MM.1S (cell line): ENCODE measurements around the gene CST4.
"Not testable (repeated sequence)": the region's sequence is repeated elsewhere in the genome, so short reads cannot be mapped to it uniquely, and the experiment has no call there.

Source experiments
- DNase-seq: peaks from one replicate; pipeline ENCODE4 v3.0.0-alpha.2; 2015
- H2AFZ ChIP-seq: fragments of 300-600 bp; sonication (generic); 2 replicates; pipeline ENCODE4 v1.6.0; 2016; ENCODE audit warnings: antibody characterized with exemption, low read length
- H3F3A ChIP-seq: fragments of 300-600 bp; sonication (generic); 2 replicates; pipeline ENCODE4 v1.6.1; 2016; ENCODE audit warnings: mild to moderate bottlenecking, antibody characterized with exemption, low read length, moderate library complexity, mixed read lengths; ENCODE audit not compliant: insufficient read depth
- H3K27ac ChIP-seq: fragments of 300-600 bp; sonication (generic); 2 replicates; pipeline ENCODE4 v1.5.1; 2016; ENCODE audit warnings: mild to moderate bottlenecking, low read length
- H3K27me3 ChIP-seq: fragments of 300-600 bp; sonication (generic); replicated peaks from 2 replicates; pipeline ENCODE4 v1.6.0; 2016; ENCODE audit warnings: low read length; ENCODE audit not compliant: insufficient read depth
- H3K36me3 ChIP-seq: fragments of 300-600 bp; sonication (generic); replicated peaks from 2 replicates; pipeline ENCODE4 v1.6.1; 2016; ENCODE audit warnings: mild to moderate bottlenecking, low read length, mixed read lengths; ENCODE audit not compliant: insufficient read depth
- H3K4me1 ChIP-seq: fragments of 300-600 bp; sonication (generic); 2 replicates; pipeline ENCODE4 v1.6.1; 2016; ENCODE audit warnings: low read length, mixed read lengths
- H3K4me2 ChIP-seq: fragments of 300-600 bp; sonication (generic); 2 replicates; pipeline ENCODE4 v1.6.0; 2016; ENCODE audit warnings: low read depth, low read length
- H3K4me3 ChIP-seq: fragments of 300-600 bp; sonication (generic); 2 replicates; pipeline ENCODE4 v1.5.1; 2016; ENCODE audit warnings: low read length, mixed read lengths
- H3K79me2 ChIP-seq: fragments of 300-600 bp; sonication (generic); 2 replicates; pipeline ENCODE4 v1.6.1; 2016; ENCODE audit warnings: mixed run types, low read length, mixed read lengths
- H3K9ac ChIP-seq: fragments of 300-600 bp; sonication (generic); 2 replicates; pipeline ENCODE4 v1.6.1; 2016; ENCODE audit warnings: low read length, mixed read lengths
- H3K9me2 ChIP-seq: fragments of 300-600 bp; sonication (generic); replicated peaks from 2 replicates; pipeline ENCODE4 v1.6.1; 2016; ENCODE audit warnings: mild to moderate bottlenecking, low read length, mixed read lengths; ENCODE audit not compliant: insufficient read depth
- H3K9me3 ChIP-seq: fragments of 300-600 bp; sonication (generic); replicated peaks from 2 replicates; pipeline ENCODE4 v1.6.1; 2016; ENCODE audit warnings: mild to moderate bottlenecking, low read length, mixed read lengths; ENCODE audit not compliant: insufficient read depth
- H4K20me1 ChIP-seq: fragments of 300-600 bp; sonication (generic); 2 replicates; pipeline ENCODE4 v1.6.1; 2016; ENCODE audit warnings: mild to moderate bottlenecking, low read length, moderate library complexity, mixed read lengths; ENCODE audit not compliant: insufficient read depth
- EZH2 ChIP-seq: fragments of 300-600 bp; sonication (generic); optimal IDR thresholded peaks from 2 replicates; pipeline ENCODE3; 2017; ENCODE audit warnings: low read depth, mild to moderate bottlenecking, antibody characterized with exemption, low read length, mixed read lengths
- EZH2phosphoT487 ChIP-seq: fragments of 300-600 bp; sonication (generic); IDR thresholded peaks from 2 replicates; pipeline ENCODE4 v1.6.1; 2018; ENCODE audit warnings: antibody characterized with exemption, low read length
- TF ChIP-seq, protein P1 (sequence below): fragments of 300-600 bp; sonication (generic); IDR thresholded peaks from 2 replicates; pipeline ENCODE4 v1.5.1; 2016; ENCODE audit warnings: antibody characterized with exemption, low read length, mixed read lengths

CST4 gene

GRCh38 chr20:23666189-23666588 is 22.6 kb downstream of the CST4 start:
- H3K9ac ChIP-seq = no peak overlapping the region
- H3K4me2 ChIP-seq = no peak overlapping the region
- H3K4me3 ChIP-seq = no peak overlapping the region
- TF ChIP-seq, protein P1, sequence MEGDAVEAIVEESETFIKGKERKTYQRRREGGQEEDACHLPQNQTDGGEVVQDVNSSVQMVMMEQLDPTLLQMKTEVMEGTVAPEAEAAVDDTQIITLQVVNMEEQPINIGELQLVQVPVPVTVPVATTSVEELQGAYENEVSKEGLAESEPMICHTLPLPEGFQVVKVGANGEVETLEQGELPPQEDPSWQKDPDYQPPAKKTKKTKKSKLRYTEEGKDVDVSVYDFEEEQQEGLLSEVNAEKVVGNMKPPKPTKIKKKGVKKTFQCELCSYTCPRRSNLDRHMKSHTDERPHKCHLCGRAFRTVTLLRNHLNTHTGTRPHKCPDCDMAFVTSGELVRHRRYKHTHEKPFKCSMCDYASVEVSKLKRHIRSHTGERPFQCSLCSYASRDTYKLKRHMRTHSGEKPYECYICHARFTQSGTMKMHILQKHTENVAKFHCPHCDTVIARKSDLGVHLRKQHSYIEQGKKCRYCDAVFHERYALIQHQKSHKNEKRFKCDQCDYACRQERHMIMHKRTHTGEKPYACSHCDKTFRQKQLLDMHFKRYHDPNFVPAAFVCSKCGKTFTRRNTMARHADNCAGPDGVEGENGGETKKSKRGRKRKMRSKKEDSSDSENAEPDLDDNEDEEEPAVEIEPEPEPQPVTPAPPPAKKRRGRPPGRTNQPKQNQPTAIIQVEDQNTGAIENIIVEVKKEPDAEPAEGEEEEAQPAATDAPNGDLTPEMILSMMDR = no peak
- TF ChIP-seq EZH2phosphoT487 = no peak
- no peak for TF ChIP-seq EZH2
- no peaks in the 10 kb centered on the region for H3K9me2 ChIP-seq
- no peaks in the 10 kb centered on the region for H3K4me1 ChIP-seq
- H3K79me2 ChIP-seq = no peaks in the 10 kb centered on the region
- H3K9me3 ChIP-seq = no peaks in the 10 kb centered on the region
- H3K36me3 ChIP-seq = no peaks in the 10 kb centered on the region
- no peaks in the 10 kb centered on the region for H3F3A ChIP-seq
- no peaks in the 10 kb centered on the region for H4K20me1 ChIP-seq
- DNase-seq = no peak
- H3K27me3 ChIP-seq = no peaks in the 10 kb centered on the region
- no peak overlapping the region for H3K27ac ChIP-seq
- no peak overlapping the region for H2AFZ ChIP-seq

- Histone ChIP-seq H3K27ac (no peak overlapping the region), H3K9ac (no peak overlapping the region), H3K27me3 (no peaks in the 10 kb centered on the region), H3K9me3 (no peaks in the 10 kb centered on the region), H3K79me2 (no peaks in the 10 kb centered on the region), H3F3A (no peaks in the 10 kb centered on the region), H3K4me1 (no peaks in the 10 kb centered on the region), H3K4me3 (no peak overlapping the region), H2AFZ (no peak overlapping the region), H3K4me2 (no peak overlapping the region), H3K36me3 (no peaks in the 10 kb centered on the region), H3K9me2 (no peaks in the 10 kb centered on the region), H4K20me1 (no peaks in the 10 kb centered on the region)
- no peak for DNase-seq
- TF ChIP-seq, protein P1 = no peak
- TF ChIP-seq EZH2phosphoT487 = no peak
- no peak for TF ChIP-seq EZH2
These were observed 23.9 kb downstream of the CST4 start for GRCh38 chr20:23664954-23665353.

GRCh38 chr20:23664046-23664445 is 24.8 kb downstream of the CST4 start:
- not testable (repeated sequence) for H3K27me3 ChIP-seq

DNA sequence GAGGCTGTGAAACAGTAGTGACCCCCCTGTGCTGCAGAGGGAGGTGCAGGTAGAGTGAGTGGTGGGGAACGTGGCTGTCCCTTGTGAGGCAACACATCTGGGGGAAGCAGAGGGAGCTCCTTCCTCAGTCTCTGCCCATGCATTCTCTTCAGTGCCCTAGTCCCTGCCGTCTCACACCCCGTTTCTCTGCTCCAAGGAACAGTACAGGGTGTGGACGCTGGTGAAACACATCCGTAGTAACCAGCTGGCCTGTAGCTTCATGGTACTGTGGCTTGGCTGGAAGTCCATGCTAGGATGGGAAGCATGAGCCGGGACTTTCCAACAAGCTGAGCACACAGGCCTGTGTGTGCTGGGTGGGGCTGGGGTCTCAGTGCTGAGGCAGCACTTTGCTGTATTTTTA is 25.7 kb downstream of the CST4 start:
- no peaks in the 10 kb centered on the region for H3K79me2 ChIP-seq
- no peaks in the 10 kb centered on the region for H3K4me1 ChIP-seq
- no peak overlapping the region for H3K9ac ChIP-seq
- H3K4me3 ChIP-seq = no peak overlapping the region
- H2AFZ ChIP-seq = no peak overlapping the region
- H3K36me3 ChIP-seq = no peaks in the 10 kb centered on the region
- H3K27me3 ChIP-seq = no peaks in the 10 kb centered on the region
- H4K20me1 ChIP-seq = no peaks in the 10 kb centered on the region
- no peaks in the 10 kb centered on the region for H3F3A ChIP-seq
- H3K4me2 ChIP-seq = no peak overlapping the region
- TF ChIP-seq EZH2 (no peak), EZH2phosphoT487 (no peak)
- TF ChIP-seq, protein P1 = no peak
- H3K27ac ChIP-seq = no peak overlapping the region
- no peak for DNase-seq
- H3K9me2 ChIP-seq = no peaks in the 10 kb centered on the region
- no peaks in the 10 kb centered on the region for H3K9me3 ChIP-seq

More at GRCh38 chr20:23664046-23664445, 24.8 kb downstream of the CST4 start:
- H3F3A ChIP-seq, H3K4me3 ChIP-seq, H3K27ac ChIP-seq, H3K9me2 ChIP-seq, H2AFZ ChIP-seq, DNase-seq, H3K4me1 ChIP-seq, H4K20me1 ChIP-seq, H3K79me2 ChIP-seq, H3K36me3 ChIP-seq, H3K9me3 ChIP-seq, H3K9ac ChIP-seq, H3K4me2 ChIP-seq: not testable (repeated sequence)
